GM23248 (cell line): ENCODE measurements around the gene NKG7.
"Not testable (repeated sequence)": the region's sequence is repeated elsewhere in the genome, so short reads cannot be mapped to it uniquely, and the experiment has no call there.

ENCODE experiments used
- EZH2 ChIP-seq: fragments of 200-600 bp; sonication (generic); IDR thresholded peaks from 2 replicates; pipeline ENCODE4 v1.6.1; 2018; ENCODE audit warnings: antibody characterized with exemption, mild to moderate bottlenecking; ENCODE audit not compliant: insufficient read depth, poor library complexity, severe bottlenecking
- EZH2phosphoT487 ChIP-seq: fragments of 200-600 bp; sonication (generic); IDR thresholded peaks from 2 replicates; pipeline ENCODE4 v1.6.1; 2018; ENCODE audit warnings: antibody characterized with exemption, moderate library complexity, mild to moderate bottlenecking, low read depth; ENCODE audit not compliant: insufficient read depth

- not testable (repeated sequence) for TF ChIP-seq EZH2, EZH2phosphoT487
Measured at GRCh38 chr19:51397453-51397852, 25.0 kb upstream of the NKG7 start.
